ENCODE measurements around the gene GEMIN7.

Gene GEMIN7

DNA sequence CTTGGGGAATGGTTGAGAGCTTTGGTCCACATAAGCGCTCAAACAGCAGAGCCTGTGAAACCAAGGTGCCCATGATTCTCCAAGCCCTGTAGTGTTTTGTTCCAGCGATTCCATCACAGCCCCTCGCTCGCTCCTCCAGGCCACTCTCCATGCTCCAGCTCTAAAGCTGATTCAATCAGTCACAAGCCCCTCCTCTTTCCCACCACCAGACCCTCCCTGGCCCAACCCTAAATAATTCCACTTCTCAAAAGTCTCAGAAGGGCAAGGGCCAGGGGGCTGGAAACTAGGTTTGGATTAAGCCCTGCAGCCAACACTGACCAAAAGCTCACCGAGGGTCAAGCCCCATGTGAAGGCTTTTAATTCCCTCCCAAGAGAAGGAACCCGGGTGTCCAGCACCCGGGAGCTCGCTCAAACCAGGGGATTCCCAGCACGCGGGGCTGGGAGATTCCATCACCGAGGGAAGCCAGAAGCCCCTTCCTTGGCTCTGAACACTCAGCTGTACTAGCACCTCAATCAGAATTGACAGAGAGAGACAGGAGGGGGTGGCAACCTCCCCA, 4.2 kb upstream of the GEMIN7 start:
- DNase-seq (ENCODE audit: low spot score): peak; percentile 20
- WGBS, 2 donors (ENCODE audit: extremely low coverage in 2 of 2, insufficient read length in 2 of 2, insufficient replicate concordance in 1 of 2): no CpG with 5 or more reads among the region's 11 CpGs
- Histone ChIP-seq H3K4me2 (ENCODE audit: insufficient read depth, low read length, poor library complexity, severe bottlenecking) (no peak overlapping the region), H3K18ac (ENCODE audit: low read length) (no peak overlapping the region), H3K27me3 (ENCODE audit: control insufficient read depth in 3 of 3, insufficient read depth in 3 of 3, low read depth in 1 of 3, low read length in 3 of 3) (peaks cover 5 to 27% (median 20%) of the 10 kb centered on the region in 3 experiments), H3K4me1 (ENCODE audit: control insufficient read depth in 2 of 2, insufficient read depth in 1 of 2, low read depth in 1 of 2, low read length in 2 of 2) (peaks cover 8 to 10% of the 10 kb centered on the region in 2 donors), H3K4me3 (ENCODE audit: low read length in 2 of 2) (no peak overlapping the region), H3K27ac (replicated peaks; ENCODE audit: low read length) (no peak overlapping the region), H2BK120ac (ENCODE audit: low read depth, low read length) (no peak overlapping the region), H2BK12ac (ENCODE audit: low read length) (no peak overlapping the region), H4K8ac (ENCODE audit: low read depth, low read length) (no peak overlapping the region), H3K36me3 (replicated peaks in 1 of 2; ENCODE audit: control insufficient read depth in 2 of 2, insufficient read depth in 2 of 2, low read length in 2 of 2) (peaks cover 8 to 18% of the 10 kb centered on the region in 2 donors), H3K79me1 (ENCODE audit: low read depth, low read length) (peaks cover 5% of the 10 kb centered on the region), H3K14ac (ENCODE audit: low read length) (no peak overlapping the region), H2AFZ (ENCODE audit: low read length) (peak overlapping the region; percentile 58), H4K91ac (ENCODE audit: low read depth, low read length, poor library complexity) (no peak overlapping the region), H3K9me3 (replicated peaks in 1 of 2; ENCODE audit: control insufficient read depth in 2 of 2, insufficient read depth in 1 of 2, low read depth in 1 of 2, low read length in 2 of 2) (no peaks in the 10 kb centered on the region), H2AK5ac (ENCODE audit: low read depth, low read length) (peak overlapping the region; percentile 73), H3K4ac (ENCODE audit: low read length) (no peak overlapping the region), H2BK15ac (ENCODE audit: low read length) (no peak overlapping the region), H3K9ac (ENCODE audit: low read depth, low read length, poor library complexity) (no peak overlapping the region), H2BK5ac (ENCODE audit: low read length) (no peak overlapping the region), H3K23ac (ENCODE audit: low read depth, low read length, poor library complexity) (no peak overlapping the region)

GRCh38 chr19:45075301-45076028, 3.6 kb upstream of the GEMIN7 start:
- H3K23ac ChIP-seq (ENCODE audit: low read depth, low read length, poor library complexity): peak overlapping the region; percentile 98
- peak overlapping the region; percentile 96 for H2BK15ac ChIP-seq (ENCODE audit: low read length)
- H3K27me3 ChIP-seq (ENCODE audit: control insufficient read depth in 3 of 3, insufficient read depth in 3 of 3, low read depth in 1 of 3, low read length in 3 of 3): peaks cover 5 to 27% (median 20%) of the 10 kb centered on the region in 3 experiments
- peak overlapping the region in 1 of 2 donors; percentile 69 for H3K4me3 ChIP-seq (ENCODE audit: low read length in 2 of 2)
- H4K91ac ChIP-seq (ENCODE audit: low read depth, low read length, poor library complexity): no peak overlapping the region
- no peak overlapping the region for H3K27ac ChIP-seq (replicated peaks; ENCODE audit: low read length)
- peak overlapping the region; percentile 86 for H2AFZ ChIP-seq (ENCODE audit: low read length)
- whole genome bisulfite sequencing, 2 donors (ENCODE audit: extremely low coverage in 2 of 2, insufficient read length in 2 of 2, insufficient replicate concordance in 1 of 2): no CpG with 5 or more reads among the region's 26 CpGs
- H3K36me3 ChIP-seq (replicated peaks in 1 of 2; ENCODE audit: control insufficient read depth in 2 of 2, insufficient read depth in 2 of 2, low read length in 2 of 2): peaks cover 3 to 11% of the 10 kb centered on the region in 2 donors
- DNase-seq (ENCODE audit: low spot score): no peak
- H2BK120ac ChIP-seq (ENCODE audit: low read depth, low read length): no peak overlapping the region
- peak overlapping the region; percentile 58 for H2BK12ac ChIP-seq (ENCODE audit: low read length)
- H4K8ac ChIP-seq (ENCODE audit: low read depth, low read length): no peak overlapping the region
- no peak overlapping the region for H2BK5ac ChIP-seq (ENCODE audit: low read length)
- peak overlapping the region; percentile 74 for H3K18ac ChIP-seq (ENCODE audit: low read length)
- H3K4me2 ChIP-seq (ENCODE audit: insufficient read depth, low read length, poor library complexity, severe bottlenecking): peak overlapping the region; percentile 77
- H2AK5ac ChIP-seq (ENCODE audit: low read depth, low read length): peak overlapping the region; percentile 73
- H3K14ac ChIP-seq (ENCODE audit: low read length): no peak overlapping the region
- H3K9ac ChIP-seq (ENCODE audit: low read depth, low read length, poor library complexity): peak overlapping the region; percentile 60
- H3K9me3 ChIP-seq (replicated peaks in 1 of 2; ENCODE audit: control insufficient read depth in 2 of 2, insufficient read depth in 1 of 2, low read depth in 1 of 2, low read length in 2 of 2): no peaks in the 10 kb centered on the region
- no peak overlapping the region for H3K4ac ChIP-seq (ENCODE audit: low read length)
- peaks cover 13 to 14% of the 10 kb centered on the region in 2 donors for H3K4me1 ChIP-seq (ENCODE audit: control insufficient read depth in 2 of 2, insufficient read depth in 1 of 2, low read depth in 1 of 2, low read length in 2 of 2)
- H3K79me1 ChIP-seq (ENCODE audit: low read depth, low read length): peaks cover 6% of the 10 kb centered on the region

- Histone ChIP-seq H2BK12ac (ENCODE audit: low read length) (peak within 1 kb of the TSS; percentile 58), H3K4ac (ENCODE audit: low read length) (no peak within 1 kb of the TSS), H3K79me1 (ENCODE audit: low read depth, low read length) (peaks cover 6% of the 10 kb centered on the region), H2BK15ac (ENCODE audit: low read length) (peak within 1 kb of the TSS; percentile 96), H2BK5ac (ENCODE audit: low read length) (no peak within 1 kb of the TSS), H2BK120ac (ENCODE audit: low read depth, low read length) (no peak within 1 kb of the TSS), H3K4me1 (ENCODE audit: control insufficient read depth in 2 of 2, insufficient read depth in 1 of 2, low read depth in 1 of 2, low read length in 2 of 2) (peaks cover 13 to 14% of the 10 kb centered on the region in 2 donors), H3K27me3 (ENCODE audit: control insufficient read depth in 3 of 3, insufficient read depth in 3 of 3, low read depth in 1 of 3, low read length in 3 of 3) (peaks cover 5 to 27% (median 20%) of the 10 kb centered on the region in 3 experiments), H3K9me3 (replicated peaks in 1 of 2; ENCODE audit: control insufficient read depth in 2 of 2, insufficient read depth in 1 of 2, low read depth in 1 of 2, low read length in 2 of 2) (no peaks in the 10 kb centered on the region), H3K9ac (ENCODE audit: low read depth, low read length, poor library complexity) (peak within 1 kb of the TSS; percentile 70), H3K14ac (ENCODE audit: low read length) (no peak within 1 kb of the TSS), H3K36me3 (replicated peaks in 1 of 2; ENCODE audit: control insufficient read depth in 2 of 2, insufficient read depth in 2 of 2, low read length in 2 of 2) (peaks cover 2 to 9% of the 10 kb centered on the region in 2 donors), H4K91ac (ENCODE audit: low read depth, low read length, poor library complexity) (no peak within 1 kb of the TSS), H2AK5ac (ENCODE audit: low read depth, low read length) (peak within 1 kb of the TSS; percentile 73), H3K4me2 (ENCODE audit: insufficient read depth, low read length, poor library complexity, severe bottlenecking) (peak within 1 kb of the TSS; percentile 77), H3K4me3 (ENCODE audit: low read length in 2 of 2) (peak within 1 kb of the TSS; percentile 36 to 69), H3K27ac (replicated peaks; ENCODE audit: low read length) (no peak within 1 kb of the TSS), H3K23ac (ENCODE audit: low read depth, low read length, poor library complexity) (peak within 1 kb of the TSS; percentile 98), H2AFZ (ENCODE audit: low read length) (peak within 1 kb of the TSS; percentile 86), H3K18ac (ENCODE audit: low read length) (peak within 1 kb of the TSS; percentile 74), H4K8ac (ENCODE audit: low read depth, low read length) (no peak within 1 kb of the TSS)
- WGBS, 2 donors (ENCODE audit: extremely low coverage in 2 of 2, insufficient read length in 2 of 2, insufficient replicate concordance in 1 of 2): no CpG with 5 or more reads among the region's 81 CpGs
- DNase-seq (ENCODE audit: low spot score): peak; percentile 50
Observed at GRCh38 chr19:45076029-45076850, 2.8 kb upstream of the GEMIN7 start, which contains the start of gene ZNF296. Gene ZNF296, minus strand, starts transcription at chr19:45076478. Its CDS starts 105 bp downstream, at chr19:45076373.

Data from neuronal stem cell (in vitro differentiated cells).